PC-3 (cell line): Measurements from ENCODE around the gene PPIH. TPM values are rescaled to one million over a fixed set of nuclear protein-coding genes. Genes with fewer than 3 reads are reported as not detected.

Experiments used
- ATAC-seq: fragments of 200-7000 bp; cut with Tn5 transposase; 2 replicates; pipeline ENCODE4 v1.9.1; 2020; ENCODE audit warnings: mild to moderate bottlenecking, moderate library complexity
- BruUV-seq: library from RNA; stranded (reverse); fragments of 400-500 nt; replicated peaks from 2 replicates; lab custom pipeline; 2021; lab: Mats Ljungman, UMichigan
- CTCF ChIA-PET: fragments of 300-600 bp; sonication (Branson Sonifier 250); formaldehyde crosslinking; loops from one replicate; lab custom pipeline; 2022; ENCODE audit warnings: antibody characterized with exemption; lab: Charles Lee
- POLR2A ChIA-PET: fragments of 300-600 bp; sonication (Branson Sonifier 250); formaldehyde crosslinking; loops from one replicate; lab custom pipeline; 2022; ENCODE audit warnings: antibody characterized with exemption; ENCODE audit not compliant: unreplicated experiment; lab: Charles Lee
- DNase-seq: peaks from one replicate; pipeline ENCODE4 v3.0.0-alpha.2; 2015
- H2AFZ ChIP-seq: fragments of 300-600 bp; sonication (generic); 2 replicates; pipeline ENCODE4 v1.6.0; 2016; ENCODE audit warnings: antibody characterized with exemption, low read length
- H3F3A ChIP-seq: fragments of 300-600 bp; sonication (generic); one replicate; pipeline ENCODE4 v1.6.0; 2017; ENCODE audit warnings: antibody characterized with exemption, low read length, control low read depth, mild to moderate bottlenecking; ENCODE audit not compliant: unreplicated experiment
- H3K27ac ChIP-seq: fragments of 300-600 bp; sonication (generic); 2 replicates; pipeline ENCODE4 v1.5.1; 2016; ENCODE audit warnings: mild to moderate bottlenecking, low read length
- H3K27me3 ChIP-seq: fragments of 300-600 bp; sonication (generic); 2 replicates; pipeline ENCODE4 v1.6.1; 2016; ENCODE audit warnings: low read length, mixed read lengths
- H3K36me3 ChIP-seq: fragments of 300-600 bp; sonication (generic); 2 replicates; pipeline ENCODE4 v1.6.1; 2016; ENCODE audit warnings: low read depth, mixed run types, low read length, mixed read lengths
- H3K4me1 ChIP-seq: fragments of 300-600 bp; sonication (generic); 2 replicates; pipeline ENCODE4 v1.5.1; 2016; ENCODE audit warnings: low read length; ENCODE audit not compliant: insufficient read depth
- H3K4me2 ChIP-seq: fragments of 300-600 bp; sonication (generic); 2 replicates; pipeline ENCODE4 v1.6.0; 2016; ENCODE audit warnings: low read length
- H3K4me3 ChIP-seq: fragments of 300-600 bp; sonication (generic); 2 replicates; pipeline ENCODE4 v1.5.1; 2016; ENCODE audit warnings: mild to moderate bottlenecking, low read length, mixed read lengths
- H3K79me2 ChIP-seq: fragments of 300-600 bp; sonication (generic); 2 replicates; pipeline ENCODE4 v1.6.1; 2017; ENCODE audit warnings: low read length, mixed read lengths
- H3K9ac ChIP-seq: fragments of 300-600 bp; sonication (generic); 2 replicates; pipeline ENCODE4 v1.6.0; 2016; ENCODE audit warnings: mild to moderate bottlenecking, low read length
- H3K9me2 ChIP-seq: fragments of 300-600 bp; sonication (generic); replicated peaks from 2 replicates; pipeline ENCODE4 v1.6.1; 2016; ENCODE audit warnings: mixed run types, low read length, mixed read lengths
- H3K9me3 ChIP-seq: fragments of 300-600 bp; sonication (generic); 2 replicates; pipeline ENCODE4 v1.6.1; 2016; ENCODE audit warnings: low read length, mixed read lengths
- H4K20me1 ChIP-seq: fragments of 300-600 bp; sonication (generic); 2 replicates; pipeline ENCODE4 v1.6.1; 2016; ENCODE audit warnings: low read length, mixed read lengths
- EZH2 ChIP-seq: fragments of 300-600 bp; sonication (generic); IDR thresholded peaks from one replicate; pipeline ENCODE4 v1.6.1; 2017; ENCODE audit warnings: antibody characterized with exemption, mild to moderate bottlenecking, low read length; ENCODE audit not compliant: unreplicated experiment
- EZH2phosphoT487 ChIP-seq: fragments of 300-600 bp; sonication (generic); IDR thresholded peaks from 2 replicates; pipeline ENCODE4 v1.6.1; 2018; ENCODE audit warnings: mild to moderate bottlenecking, antibody characterized with exemption, low read length, borderline replicate concordance
- intact Hi-C: fragments of 100-400 bp; cut with micrococcal nuclease; formaldehyde crosslinking; loops from 2 replicates; pipeline ENCODE4 v1.9.0; 2023
- total RNA-seq: library from RNA; depleted of rRNA; stranded (reverse); fragments of >200 nt; gene quantifications from 2 replicates; pipeline ENCODE4 v1.2.3, GENCODE V29; 2014
- TF ChIP-seq, protein P1 (sequence below): fragments of 300-600 bp; sonication (generic); conservative IDR thresholded peaks from 2 replicates; pipeline ENCODE4 v1.5.1; 2017; ENCODE audit warnings: antibody characterized with exemption, low read depth, mild to moderate bottlenecking, low read length

Gene PPIH
- total RNA-seq, 1 experiment from 2014 or later: 103 TPM

DNA sequence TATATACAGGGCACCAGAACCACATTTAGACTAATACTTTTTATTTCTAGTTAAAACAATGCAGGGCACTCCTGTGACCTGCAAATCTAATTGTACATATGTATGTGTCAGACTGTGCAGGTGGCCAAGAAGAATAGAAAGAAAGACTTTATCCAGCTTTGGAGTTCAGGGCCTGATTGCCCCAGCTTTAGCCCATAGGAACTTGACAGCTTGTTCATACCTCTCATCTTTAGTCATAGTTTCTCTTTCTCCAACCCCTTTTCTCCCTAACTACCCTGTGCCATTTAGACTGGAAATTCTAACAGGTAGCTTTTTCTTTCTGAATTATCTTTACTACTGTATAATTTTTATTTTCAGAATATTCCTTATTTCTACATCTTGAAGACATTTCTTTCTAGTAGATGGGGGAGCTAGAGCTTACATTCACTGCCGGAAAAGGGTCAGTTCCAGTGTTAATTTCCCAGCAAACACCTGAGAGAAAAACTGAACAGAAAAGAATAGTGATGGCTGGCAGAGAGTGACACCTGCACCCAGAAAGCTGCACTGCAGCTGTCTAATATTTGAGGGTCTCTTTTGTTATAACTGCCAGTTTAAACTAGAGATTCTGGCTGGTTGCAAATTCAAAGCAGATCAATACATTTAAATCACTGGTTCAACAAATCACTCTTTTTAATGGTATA, 32.4 kb downstream of the PPIH start:
- H3K36me3 ChIP-seq: peaks cover 77% of the 10 kb centered on the region
- peak; percentile 48 for ATAC-seq

DNA sequence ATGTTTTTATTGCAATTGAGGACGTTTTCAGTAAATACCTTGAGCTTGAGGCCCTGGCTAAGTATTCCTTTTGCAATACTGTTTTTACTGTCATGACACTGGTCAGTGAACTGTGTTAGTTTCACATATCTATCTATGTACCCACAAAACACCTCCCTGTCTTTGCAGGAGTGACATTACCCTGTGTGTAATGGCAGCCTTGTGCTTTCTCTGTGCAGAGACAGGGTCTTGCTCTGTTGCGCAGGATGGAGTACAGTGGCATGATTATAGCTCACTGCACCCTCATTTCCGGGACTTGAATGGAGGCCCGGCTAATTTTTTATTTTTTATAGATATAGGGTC, 32.9 kb downstream of the PPIH start:
- Histone ChIP-seq H3K27me3 (no peaks in the 10 kb centered on the region), H3K9me2 (no peaks in the 10 kb centered on the region), H3K4me1 (peaks cover 45% of the 10 kb centered on the region), H3K79me2 (peaks cover 100% of the 10 kb centered on the region), H3K9ac (no peak overlapping the region), H3K4me3 (no peak overlapping the region), H2AFZ (no peak overlapping the region), H4K20me1 (peaks cover 100% of the 10 kb centered on the region), H3K27ac (no peak overlapping the region), H3K4me2 (no peak overlapping the region), H3K9me3 (no peaks in the 10 kb centered on the region), H3F3A (no peaks in the 10 kb centered on the region), H3K36me3 (peaks cover 78% of the 10 kb centered on the region)
- no TSS peak for BruUV-seq
- TF ChIP-seq EZH2 (no peak), EZH2phosphoT487 (no peak)
- TF ChIP-seq, protein P1, sequence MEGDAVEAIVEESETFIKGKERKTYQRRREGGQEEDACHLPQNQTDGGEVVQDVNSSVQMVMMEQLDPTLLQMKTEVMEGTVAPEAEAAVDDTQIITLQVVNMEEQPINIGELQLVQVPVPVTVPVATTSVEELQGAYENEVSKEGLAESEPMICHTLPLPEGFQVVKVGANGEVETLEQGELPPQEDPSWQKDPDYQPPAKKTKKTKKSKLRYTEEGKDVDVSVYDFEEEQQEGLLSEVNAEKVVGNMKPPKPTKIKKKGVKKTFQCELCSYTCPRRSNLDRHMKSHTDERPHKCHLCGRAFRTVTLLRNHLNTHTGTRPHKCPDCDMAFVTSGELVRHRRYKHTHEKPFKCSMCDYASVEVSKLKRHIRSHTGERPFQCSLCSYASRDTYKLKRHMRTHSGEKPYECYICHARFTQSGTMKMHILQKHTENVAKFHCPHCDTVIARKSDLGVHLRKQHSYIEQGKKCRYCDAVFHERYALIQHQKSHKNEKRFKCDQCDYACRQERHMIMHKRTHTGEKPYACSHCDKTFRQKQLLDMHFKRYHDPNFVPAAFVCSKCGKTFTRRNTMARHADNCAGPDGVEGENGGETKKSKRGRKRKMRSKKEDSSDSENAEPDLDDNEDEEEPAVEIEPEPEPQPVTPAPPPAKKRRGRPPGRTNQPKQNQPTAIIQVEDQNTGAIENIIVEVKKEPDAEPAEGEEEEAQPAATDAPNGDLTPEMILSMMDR: no peak
- CTCF ChIA-PET: no interaction called here
- POLR2A ChIA-PET: no interaction called here
- DNase-seq (no peak), ATAC-seq (no peak)
- intact Hi-C loops: no loop called here

More for the DNA sequence above, 32.4 kb downstream of the PPIH start:
- no peak overlapping the region for H3K4me2 ChIP-seq
- no peaks in the 10 kb centered on the region for H3K27me3 ChIP-seq
- DNase-seq: no peak
- H3K9me2 ChIP-seq: no peaks in the 10 kb centered on the region
- H3K9ac ChIP-seq: no peak overlapping the region
- H3K4me3 ChIP-seq: no peak overlapping the region
- H3K9me3 ChIP-seq: no peaks in the 10 kb centered on the region
- POLR2A ChIA-PET: interaction anchor here (0.6 kb wide), 1 partner anchor 1373 kb away, joined by 3 read pairs; no protein-coding TSS in a partner anchor
- peaks cover 100% of the 10 kb centered on the region for H3K79me2 ChIP-seq
- no peak for TF ChIP-seq EZH2phosphoT487
- TF ChIP-seq, protein P1: peak; percentile 26; the same call in 1 of the 2 replicates
- TF ChIP-seq EZH2: no peak
- H3F3A ChIP-seq: no peaks in the 10 kb centered on the region
- CTCF ChIA-PET: no interaction called here
- intact Hi-C loops: no loop called here
- H4K20me1 ChIP-seq: peaks cover 100% of the 10 kb centered on the region
- no peak overlapping the region for H2AFZ ChIP-seq
- peaks cover 50% of the 10 kb centered on the region for H3K4me1 ChIP-seq
- no TSS peak for BruUV-seq
- H3K27ac ChIP-seq: no peak overlapping the region

DNA sequence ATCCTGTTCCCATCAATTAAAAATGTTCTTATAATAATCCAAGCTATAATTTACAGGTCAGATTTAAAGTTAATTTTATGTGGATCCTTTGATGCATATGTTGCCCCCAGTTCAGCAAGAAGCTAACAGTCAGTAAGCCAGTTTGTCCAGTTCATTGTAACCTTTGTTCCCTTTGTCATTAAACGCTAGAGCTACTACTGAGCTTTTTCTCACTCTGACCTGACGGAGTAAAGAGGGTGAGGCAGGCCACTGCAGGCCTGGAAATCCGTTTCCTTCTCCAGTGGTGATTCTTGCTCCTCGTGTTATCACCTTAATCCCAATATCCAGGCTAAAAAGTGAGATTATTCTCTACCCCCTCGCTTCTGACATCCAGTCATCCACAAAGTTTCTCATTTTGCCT, 34.2 kb downstream of the PPIH start:
- CTCF ChIA-PET: interaction anchor here (0.6 kb wide), 1 partner anchor 111 kb away, joined by 4 read pairs; no protein-coding TSS in a partner anchor
- Histone ChIP-seq H3K36me3 (peaks cover 80% of the 10 kb centered on the region), H3K9me2 (no peaks in the 10 kb centered on the region), H3K9ac (no peak overlapping the region), H3K27ac (no peak overlapping the region), H3K9me3 (no peaks in the 10 kb centered on the region), H2AFZ (no peak overlapping the region), H3K27me3 (no peaks in the 10 kb centered on the region), H3K4me1 (peaks cover 36% of the 10 kb centered on the region), H3K4me3 (no peak overlapping the region), H3K4me2 (peak overlapping the region; percentile 37; the same call in 1 of the 2 replicates), H4K20me1 (peaks cover 90% of the 10 kb centered on the region), H3K79me2 (peaks cover 98% of the 10 kb centered on the region), H3F3A (no peaks in the 10 kb centered on the region)
- TF ChIP-seq EZH2: no peak
- no peak for ATAC-seq
- POLR2A ChIA-PET: no interaction called here
- intact Hi-C loops: no loop called here
- no TSS peak for BruUV-seq
- peak; percentile 22 for DNase-seq
